Cerebellar cortex (tissue), 1 donor: Measurements from ENCODE around the gene PRKAR2B.
"Not testable (repeated sequence)": the region's sequence is repeated elsewhere in the genome, so short reads cannot be mapped to it uniquely, and the experiment has no call there.

ENCODE experiments used
- DNase-seq: peaks from one replicate; pipeline ENCODE4 v3.0.0-alpha.2; 2015; ENCODE audit warnings: low spot score

PRKAR2B gene

GRCh38 chr7:107048783-107049418 is 4.4 kb downstream of the PRKAR2B start:
- DNase-seq = no peak

- DNase-seq = no peak
These were observed 5.0 kb downstream of the PRKAR2B start for GRCh38 chr7:107049480-107049879.

GRCh38 chr7:107049971-107050532 is 5.5 kb downstream of the PRKAR2B start:
- no peak for DNase-seq

- no peak for DNase-seq
These were observed 6.9 kb downstream of the PRKAR2B start for GRCh38 chr7:107051376-107051775.

- DNase-seq = not testable (repeated sequence)
These were observed 10.5 kb downstream of the PRKAR2B start for GRCh38 chr7:107054965-107055364.

- DNase-seq = not testable (repeated sequence)
These were observed 11.6 kb downstream of the PRKAR2B start for GRCh38 chr7:107056058-107056457.

GRCh38 chr7:107056728-107057473 is 12.4 kb downstream of the PRKAR2B start:
- DNase-seq = no peak

GRCh38 chr7:107057474-107057833 is 12.9 kb downstream of the PRKAR2B start:
- DNase-seq = no peak

- no peak for DNase-seq
These were observed 15.0 kb downstream of the PRKAR2B start for GRCh38 chr7:107059468-107059867.

- DNase-seq = no peak
These were observed 19.0 kb downstream of the PRKAR2B start for GRCh38 chr7:107063245-107064120.

GRCh38 chr7:107064255-107064654 is 19.8 kb downstream of the PRKAR2B start:
- DNase-seq = no peak

GRCh38 chr7:107065929-107066247 is 21.4 kb downstream of the PRKAR2B start:
- DNase-seq = no peak

GRCh38 chr7:107068156-107068555 is 23.7 kb downstream of the PRKAR2B start:
- no peak for DNase-seq

GRCh38 chr7:107069457-107069856 is 25.0 kb downstream of the PRKAR2B start:
- no peak for DNase-seq

- no peak for DNase-seq
These were observed 26.2 kb downstream of the PRKAR2B start for GRCh38 chr7:107070710-107071109.

- no peak for DNase-seq
These were observed 26.6 kb downstream of the PRKAR2B start for GRCh38 chr7:107071129-107071528.

- no peak for DNase-seq
These were observed 27.6 kb downstream of the PRKAR2B start for GRCh38 chr7:107072133-107072532.

GRCh38 chr7:107075863-107076574 is 31.5 kb downstream of the PRKAR2B start:
- no peak for DNase-seq

- no peak for DNase-seq
These were observed 32.5 kb downstream of the PRKAR2B start for GRCh38 chr7:107076781-107077698.

- no peak for DNase-seq
These were observed 33.4 kb downstream of the PRKAR2B start for GRCh38 chr7:107077699-107078516.
